HG02973 (cell line): ENCODE results near the gene ZFP36L1.
"Not testable (repeated sequence)": the region's sequence is repeated elsewhere in the genome, so short reads cannot be mapped to it uniquely, and the experiment has no call there.

Source experiments
- ATAC-seq: cut with Tn5 transposase; IDR thresholded peaks from one replicate; pipeline ENCODE4 v1.9.1; 2021; ENCODE audit warnings: moderate library complexity; ENCODE audit not compliant: unreplicated experiment

The ZFP36L1 gene

DNA sequence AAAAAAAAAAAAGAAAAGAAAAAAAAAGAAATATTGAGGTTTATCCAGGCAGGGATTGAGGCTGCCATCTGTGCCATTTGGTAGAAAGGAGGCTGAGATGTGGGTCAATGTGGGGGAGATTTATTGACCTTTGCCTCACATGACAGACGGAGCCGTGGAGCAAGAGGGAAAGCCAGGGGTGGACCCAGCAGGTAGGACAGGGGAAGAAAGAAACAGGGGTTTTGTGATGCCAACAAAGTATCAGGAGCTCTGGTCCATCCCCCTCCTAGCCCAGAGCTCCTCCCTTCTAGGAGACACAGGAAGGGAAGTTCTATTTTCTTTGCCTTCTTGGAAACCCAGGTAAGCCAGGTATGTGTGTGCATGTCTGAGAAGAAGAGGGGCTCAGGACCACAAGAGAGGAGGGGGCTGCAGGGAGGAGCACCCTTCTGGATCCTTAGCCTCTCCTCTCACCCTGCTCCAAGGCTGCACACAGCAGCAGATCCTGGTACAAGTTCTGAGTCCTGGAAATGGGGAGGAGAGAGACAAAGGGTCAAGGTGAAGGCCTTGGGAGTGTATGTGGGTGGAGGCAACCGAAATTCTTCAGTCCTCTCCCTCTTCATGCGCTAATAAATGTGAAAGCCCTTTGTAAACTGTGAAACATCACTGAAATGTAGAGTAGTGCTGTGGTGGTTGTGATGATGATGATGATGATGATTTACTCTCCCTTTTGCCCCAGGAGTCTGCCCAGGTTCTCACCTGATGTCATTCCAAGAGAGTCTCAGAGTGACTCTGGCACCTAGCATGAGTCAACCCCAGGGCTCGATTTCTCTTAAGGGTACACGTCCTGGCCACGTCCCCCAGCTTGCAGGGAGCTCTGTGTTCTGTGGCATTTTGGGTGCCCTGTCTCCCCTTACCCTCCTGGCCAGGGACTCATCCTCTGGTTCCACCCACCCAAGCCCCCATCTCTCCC is 26.3 kb downstream of the ZFP36L1 start:
- ATAC-seq: no peak

DNA sequence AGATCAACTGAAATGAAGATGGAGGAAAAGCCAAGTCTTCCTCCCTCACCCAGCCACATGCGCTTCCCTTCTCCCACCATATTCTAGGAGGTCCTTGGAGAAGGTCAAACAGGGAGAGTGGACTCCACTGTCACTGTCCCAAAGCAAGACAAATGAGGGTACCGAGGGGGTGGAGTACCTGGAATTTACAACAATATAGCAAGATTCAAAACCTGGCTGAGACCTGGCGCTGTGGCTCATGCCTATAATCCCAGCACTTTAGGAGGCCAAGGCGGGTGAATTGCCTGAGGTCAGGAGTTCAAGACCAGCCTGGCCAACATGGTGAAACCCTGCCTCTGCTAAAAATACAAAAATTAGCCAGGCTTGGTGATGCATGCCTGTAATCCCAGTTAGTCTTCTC is 29.0 kb downstream of the ZFP36L1 start:
- not testable (repeated sequence) for ATAC-seq

DNA sequence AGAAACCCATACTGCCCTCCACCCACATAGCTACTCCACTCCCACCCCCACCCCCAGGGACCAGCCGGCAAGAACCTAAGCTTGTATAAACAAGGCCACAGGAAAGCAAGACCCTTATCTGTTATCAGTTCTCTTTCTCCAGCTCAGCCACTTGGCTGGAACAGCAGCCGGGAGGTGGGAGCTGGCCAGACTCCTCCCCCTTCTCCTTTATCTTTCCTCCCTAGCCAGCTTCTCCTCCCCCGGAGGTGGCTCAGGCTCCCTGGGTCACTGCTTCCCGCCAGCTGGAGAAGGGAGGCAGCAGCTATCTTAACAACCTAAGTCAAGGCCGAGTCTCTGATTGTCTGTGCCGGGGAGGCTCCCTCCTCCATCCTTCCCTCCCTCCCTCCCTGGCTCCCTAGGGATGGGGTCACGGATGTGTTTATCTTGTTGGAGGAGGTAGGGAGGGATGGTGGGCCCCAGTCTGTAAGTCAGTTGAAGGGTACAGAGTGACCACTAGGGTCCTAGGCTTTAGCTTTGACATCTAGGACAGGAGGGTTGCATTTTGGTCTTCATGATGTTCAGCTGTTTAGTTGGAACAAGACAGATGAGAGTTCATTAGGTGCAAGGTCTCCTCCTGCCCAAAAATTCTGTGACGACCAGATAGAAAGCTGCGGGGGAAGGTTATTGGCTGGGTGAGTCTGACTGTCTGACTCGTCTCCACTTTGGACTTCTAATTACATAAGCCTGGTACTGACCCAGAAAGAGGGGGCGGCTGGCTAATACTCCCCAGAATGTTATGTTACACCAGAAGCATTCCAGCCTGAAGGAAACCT is 29.7 kb downstream of the ZFP36L1 start:
- ATAC-seq: no peak

DNA sequence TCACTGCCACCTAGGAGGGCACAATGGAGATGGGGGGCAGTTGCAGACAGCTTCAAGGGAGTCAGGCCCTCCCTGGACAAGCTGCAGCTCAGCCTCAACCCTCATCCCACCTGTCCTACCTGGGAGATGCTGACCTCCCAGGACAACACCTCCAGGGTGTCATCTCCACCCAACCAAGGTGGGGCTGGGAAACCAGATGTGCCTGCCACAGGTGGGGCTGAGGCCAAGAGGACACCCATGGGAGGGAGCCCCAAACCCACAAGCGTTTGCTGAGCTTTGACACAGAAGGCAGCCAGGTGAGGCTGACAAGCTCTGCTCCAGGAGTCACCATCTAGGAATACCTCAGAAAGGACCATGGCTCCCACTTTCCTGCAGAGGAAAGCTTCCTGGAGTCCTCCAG is 31.5 kb downstream of the ZFP36L1 start:
- ATAC-seq: no peak

DNA sequence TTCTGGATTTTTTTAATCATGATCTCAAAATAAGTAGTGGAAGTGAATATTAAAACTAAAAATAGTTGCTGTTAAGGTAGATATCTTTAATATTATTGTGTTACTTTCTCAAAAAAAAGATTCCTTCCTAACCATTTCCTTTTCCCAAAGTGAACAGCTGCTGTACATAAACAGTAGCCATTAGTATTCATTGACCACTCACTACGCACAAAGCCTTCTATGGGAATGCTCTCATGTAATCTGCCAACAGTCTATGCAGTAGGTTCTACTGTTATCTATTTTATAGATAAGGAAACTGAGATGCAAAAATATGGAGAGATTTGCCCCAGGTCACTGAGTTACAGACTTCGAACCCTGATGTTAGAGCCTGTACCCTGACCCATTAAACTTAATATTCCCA is 32.1 kb downstream of the ZFP36L1 start:
- no peak for ATAC-seq

DNA sequence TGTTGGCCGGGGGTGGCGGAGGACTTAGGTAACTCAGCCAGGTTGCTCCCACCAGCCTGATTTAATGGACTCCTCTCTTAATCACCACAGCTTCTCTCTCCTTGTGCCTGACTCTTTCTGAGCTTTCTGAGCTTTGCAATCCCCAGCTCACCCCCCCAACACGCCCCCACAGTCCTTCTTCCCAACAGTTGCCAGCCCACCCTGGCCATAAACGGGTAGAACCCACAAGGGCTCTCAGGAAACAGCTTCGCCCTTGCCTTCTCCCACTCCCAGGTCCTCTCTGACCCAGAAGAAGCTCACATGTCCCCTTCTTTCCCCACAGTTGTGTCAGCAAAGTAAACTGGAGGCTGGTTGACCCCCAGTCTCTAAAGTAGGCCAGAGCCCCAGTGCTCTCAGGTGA is 32.9 kb downstream of the ZFP36L1 start:
- ATAC-seq: no peak

DNA sequence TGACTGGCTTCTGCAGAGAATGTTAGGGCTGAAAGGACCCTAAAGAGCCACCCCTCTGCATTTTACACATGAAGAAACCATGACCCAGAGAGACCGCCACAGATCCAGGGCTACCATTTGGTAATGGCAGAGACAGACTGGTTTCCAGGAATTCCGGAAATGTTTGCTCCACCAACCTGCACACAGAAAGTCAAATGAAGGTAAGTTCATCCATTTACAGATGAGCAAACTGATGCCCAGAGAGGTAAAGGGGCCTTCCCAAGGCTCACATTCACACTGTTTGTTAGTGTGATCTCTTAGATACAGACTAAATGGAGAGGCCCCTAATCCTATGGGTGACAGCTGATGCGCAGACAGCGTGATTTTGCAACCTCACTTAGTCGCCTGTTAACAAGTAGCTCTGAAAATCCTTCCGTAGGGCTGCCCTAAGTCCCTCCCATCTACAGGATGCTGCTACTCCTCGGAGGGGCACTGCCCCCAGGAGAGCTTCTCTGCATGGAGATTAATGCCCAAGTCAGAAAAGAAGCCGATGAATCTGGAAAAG is 33.8 kb downstream of the ZFP36L1 start:
- ATAC-seq: no peak

DNA sequence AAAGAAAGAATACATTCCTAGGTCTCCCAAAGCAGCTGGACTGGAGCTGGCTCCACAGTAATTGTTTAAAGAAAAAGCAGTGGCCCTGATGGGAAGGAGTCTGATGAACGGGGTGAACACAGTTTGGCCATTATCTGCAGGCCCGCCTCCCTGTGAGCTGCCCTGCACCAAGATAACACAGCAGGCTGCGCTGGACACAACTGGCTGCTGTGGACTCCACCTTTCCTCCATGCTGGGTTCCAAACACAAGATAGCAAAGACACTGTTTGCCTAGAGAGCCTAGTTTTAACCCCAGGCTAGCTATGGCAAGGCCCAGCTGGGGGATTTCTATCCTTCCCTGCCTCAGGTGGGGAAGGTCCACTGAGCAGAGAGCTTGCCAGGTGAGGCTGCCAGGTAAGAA is 34.6 kb downstream of the ZFP36L1 start:
- ATAC-seq: no peak

DNA sequence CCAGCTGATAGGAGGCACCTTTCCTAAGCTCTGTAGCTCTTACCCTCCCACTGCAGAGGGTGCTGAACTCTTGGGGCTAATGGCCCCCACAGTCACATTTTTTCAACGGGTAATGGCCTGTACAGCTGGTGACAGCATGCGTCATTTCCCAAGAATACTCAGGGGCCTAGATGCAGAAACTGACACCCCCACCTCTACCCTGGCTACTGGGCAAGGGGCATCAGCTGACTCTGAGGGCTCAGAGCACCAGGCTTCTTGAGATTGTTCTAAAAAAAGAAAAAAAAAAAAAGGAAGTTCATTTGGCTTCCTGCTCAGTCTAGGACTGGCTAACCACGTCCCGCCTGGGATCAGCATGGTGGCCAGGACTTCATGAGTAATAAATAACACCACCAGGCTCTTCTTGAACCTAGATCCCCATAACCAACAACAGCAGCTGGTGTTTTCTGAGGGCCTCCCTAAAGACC is 35.2 kb downstream of the ZFP36L1 start:
- no peak for ATAC-seq

DNA sequence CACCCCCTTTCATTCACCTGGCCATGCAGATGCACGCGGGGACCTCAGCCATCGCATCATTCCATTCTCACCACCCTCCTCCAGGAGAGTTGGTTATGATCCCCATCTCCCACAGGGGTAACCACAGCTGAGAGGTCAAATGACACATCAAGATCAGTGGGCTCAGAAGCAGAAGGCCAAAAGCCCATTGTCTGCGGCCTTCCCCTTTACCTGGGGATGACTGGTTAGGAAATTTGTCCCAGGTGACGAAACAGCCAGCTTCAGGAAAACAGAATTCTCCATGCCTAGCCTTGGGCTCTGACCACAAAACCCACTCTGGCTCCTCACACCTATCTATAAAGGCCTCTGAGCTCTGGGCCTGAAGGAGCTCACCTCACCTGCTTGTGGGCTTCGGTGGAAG is 36.1 kb downstream of the ZFP36L1 start:
- ATAC-seq: no peak

DNA sequence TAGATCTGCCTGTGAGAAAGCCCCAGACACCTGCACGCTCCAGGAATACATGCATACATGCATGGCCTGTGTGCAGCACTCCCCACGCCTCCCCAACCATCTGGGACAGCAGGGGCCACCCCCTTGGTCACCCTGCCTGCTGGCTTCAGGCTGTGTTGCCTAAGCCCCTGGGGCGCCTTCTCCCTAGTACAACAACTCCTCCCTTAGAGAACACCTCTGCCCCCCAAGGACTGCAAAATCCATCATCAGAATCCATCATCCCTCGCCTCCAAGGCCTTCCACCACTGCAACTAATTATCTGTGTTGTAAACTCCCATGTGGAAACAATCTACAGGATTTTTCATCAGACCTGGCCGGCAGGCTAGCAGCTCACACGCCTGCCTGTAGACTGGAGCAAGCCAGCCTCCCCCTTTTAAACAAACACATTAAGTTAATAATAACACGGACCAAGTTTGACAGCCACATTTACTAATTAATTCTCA is 36.8 kb downstream of the ZFP36L1 start:
- no peak for ATAC-seq

DNA sequence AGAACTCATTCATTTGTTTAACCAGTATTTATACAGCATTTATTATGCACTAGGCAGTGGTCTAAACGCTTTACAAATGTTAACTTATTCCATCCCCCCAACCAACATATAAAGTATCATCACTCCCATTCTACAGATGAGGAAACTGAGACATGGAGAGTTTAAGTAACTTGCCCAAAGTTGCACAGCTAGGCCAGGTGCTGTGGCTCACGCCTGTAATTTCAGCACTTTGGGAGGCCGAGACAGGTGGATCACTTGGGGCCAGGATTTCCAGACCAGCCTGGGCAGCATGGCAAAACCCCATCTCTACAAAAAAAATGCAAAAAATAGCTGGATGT is 37.9 kb downstream of the ZFP36L1 start:
- ATAC-seq: no peak

DNA sequence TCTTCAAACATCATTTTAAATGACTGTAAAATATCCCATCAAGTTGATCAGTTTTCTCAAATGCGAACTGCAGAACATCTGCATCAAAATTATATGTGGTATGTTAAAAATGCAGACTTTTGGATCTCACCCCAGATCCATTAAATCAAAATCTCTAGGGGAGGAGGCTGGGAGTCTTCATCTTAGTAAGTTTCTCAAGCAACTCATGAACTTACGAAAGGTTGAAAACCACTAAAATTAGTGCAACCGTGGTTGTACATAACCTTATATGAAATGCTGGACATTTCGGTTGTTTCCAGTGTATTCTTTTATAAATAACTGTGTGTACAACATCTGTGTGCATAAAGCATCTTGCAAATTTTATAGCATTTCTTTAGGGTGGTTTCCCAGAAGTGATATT is 39.2 kb downstream of the ZFP36L1 start:
- no peak for ATAC-seq

DNA sequence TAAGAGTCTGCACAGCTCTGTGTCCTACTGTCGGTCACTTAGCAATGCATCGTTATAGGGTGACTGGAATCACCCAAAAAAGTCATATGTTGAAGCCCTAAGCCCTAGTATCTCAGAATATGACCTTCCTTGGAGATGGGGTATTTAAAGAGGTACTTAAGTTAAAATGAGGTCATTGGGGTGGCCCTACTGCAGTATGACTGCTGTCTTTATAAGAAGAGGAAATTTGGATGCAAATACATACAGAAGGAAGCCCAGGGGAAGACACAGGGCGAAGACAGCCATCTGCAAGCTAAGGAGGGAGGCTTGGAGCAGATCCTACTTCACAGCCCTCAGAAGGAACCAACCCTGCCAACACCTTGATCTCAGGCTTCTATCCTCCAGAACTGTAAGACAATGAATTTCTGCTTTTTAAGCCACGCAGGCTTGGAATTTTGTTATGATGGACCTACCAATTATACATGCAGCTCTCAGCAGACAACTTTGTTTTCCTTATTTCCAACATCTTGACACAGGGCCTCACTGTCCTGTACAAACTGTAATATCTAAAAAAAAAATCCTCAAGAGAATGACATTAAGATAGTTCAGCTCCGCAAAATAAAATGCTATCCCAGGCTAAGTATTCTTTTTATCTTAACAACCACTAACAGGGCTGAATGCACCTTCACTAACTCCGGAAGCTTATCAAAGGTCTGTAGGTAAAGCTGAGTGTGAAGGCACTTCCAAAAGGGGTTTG is 40.4 kb downstream of the ZFP36L1 start:
- ATAC-seq: no peak

DNA sequence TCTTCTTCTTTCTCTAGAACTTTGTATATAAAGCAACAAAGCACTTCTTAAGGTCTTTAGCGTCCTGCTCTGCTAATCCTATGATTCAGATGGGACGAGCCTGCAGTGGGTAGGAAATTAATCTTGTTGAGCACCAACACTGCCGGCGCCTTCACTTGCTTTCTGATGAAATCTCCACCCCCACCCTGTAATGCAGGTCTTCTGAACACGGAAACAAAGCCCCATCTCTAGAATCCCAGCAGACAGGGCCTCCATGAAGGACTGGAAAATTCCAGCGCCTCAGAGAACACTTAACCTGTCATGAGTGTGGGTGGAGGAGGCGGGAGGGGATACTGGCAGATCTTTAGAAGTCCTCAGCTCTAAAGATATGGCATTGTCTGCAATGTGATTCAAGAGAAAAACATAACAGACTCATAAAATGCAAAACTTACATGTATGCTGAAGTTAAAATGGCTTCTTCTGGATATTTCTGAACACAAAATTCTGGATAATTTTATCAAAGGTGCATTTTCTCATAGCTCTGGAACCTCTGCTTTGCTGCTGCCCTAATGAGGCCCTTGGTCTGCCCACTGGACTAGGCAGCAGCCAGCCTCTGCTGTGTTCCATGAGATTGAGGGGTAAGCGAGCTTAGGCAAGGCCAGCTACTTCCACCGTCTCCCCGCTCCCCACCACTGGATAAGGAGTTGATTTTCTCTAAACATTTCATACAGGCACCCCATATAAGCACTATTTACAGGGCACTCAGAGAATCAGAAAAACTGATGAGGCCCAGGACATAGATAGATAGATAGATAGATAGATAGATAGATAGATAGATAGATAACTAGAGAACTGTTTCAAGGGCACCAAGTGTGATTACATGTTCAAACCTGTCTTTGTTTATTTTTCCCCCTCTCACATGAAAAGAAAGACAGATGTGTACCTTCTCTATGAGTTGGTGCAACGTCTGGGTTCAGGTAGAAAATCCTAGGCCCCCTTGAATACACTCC is 43.1 kb downstream of the ZFP36L1 start:
- ATAC-seq: no peak

DNA sequence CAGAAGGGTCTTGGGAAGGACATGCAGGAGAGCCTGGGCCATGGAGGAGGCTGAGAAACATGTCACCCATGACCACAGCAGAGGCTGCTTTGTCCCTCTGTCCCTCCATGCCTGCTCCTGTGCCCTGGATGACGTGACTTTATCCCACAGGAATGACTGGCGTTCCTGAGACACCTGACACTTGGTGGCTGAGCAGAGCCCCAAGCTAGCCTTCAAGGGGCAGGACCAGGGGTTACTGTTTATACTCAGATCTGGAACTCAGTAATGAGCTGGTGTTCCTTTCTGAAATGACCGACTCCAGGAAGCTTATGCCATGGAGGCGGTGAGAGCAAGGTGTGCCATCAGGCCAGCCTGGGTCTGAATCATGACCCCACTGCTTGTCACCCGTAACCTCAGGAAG is 44.2 kb downstream of the ZFP36L1 start:
- ATAC-seq: no peak

DNA sequence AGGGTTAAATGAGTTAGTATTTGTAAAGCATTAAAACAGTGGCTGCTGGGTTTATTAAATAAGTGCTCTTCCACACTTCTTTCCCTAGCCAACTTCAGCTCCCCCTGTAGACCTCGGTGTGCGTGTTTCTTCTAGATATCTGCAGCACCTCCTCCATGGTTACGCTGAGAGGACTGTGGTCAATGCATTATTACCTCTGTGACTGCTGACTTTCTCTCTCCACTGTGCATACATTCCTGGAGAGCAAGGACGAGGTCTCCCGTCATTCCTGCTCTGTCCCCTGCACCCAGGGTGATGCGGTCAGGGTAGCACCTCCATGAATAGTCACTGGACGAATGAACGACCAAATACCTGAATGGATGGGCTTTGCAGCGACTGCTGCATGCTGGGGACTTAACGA is 44.6 kb downstream of the ZFP36L1 start:
- ATAC-seq: no peak

DNA sequence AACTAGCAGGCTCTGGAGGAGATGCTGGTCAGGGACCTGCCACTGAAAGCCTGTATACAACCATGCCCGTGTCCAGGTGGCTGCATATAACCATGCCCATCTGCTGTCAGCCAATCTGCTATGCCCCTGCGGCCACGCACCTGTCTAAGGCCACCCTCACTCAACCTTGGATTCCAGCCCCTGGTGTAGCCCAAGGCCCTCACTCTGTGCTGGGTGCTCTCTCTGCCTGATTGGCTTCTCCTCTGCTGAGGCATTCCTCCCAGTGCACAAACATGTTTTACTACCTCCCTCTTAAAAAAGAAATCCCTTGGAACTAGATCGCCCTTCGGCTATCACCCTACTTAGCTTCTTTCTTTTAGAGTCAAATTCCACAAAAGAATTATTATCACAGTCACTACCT is 45.5 kb downstream of the ZFP36L1 start:
- no peak for ATAC-seq

DNA sequence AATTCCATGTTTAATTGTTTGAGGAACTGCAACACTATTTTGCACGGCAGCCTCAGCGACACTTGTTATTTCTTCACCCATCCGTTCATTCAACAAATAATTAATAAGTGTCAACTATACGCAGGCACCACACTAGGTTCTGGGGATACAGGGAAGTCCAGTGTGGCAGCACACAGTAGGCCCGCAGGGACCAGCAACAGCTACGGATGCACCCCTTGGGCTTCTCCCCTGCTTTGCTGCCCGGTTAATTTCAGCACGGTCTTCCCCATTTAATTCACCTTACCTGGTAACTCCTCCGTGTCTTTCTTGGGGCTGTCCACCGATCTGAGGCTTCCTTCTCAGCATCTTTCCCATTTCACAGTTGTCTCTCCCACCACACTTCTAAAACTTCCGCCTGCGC is 48.3 kb downstream of the ZFP36L1 start:
- no peak for ATAC-seq
